Non-pigmented ciliary epithelial cell (primary cell): ENCODE measurements around the gene PHF10.
"Not testable (repeated sequence)": the region's sequence is repeated elsewhere in the genome, so short reads cannot be mapped to it uniquely, and the experiment has no call there.

Source experiments
- DNase-seq: peaks from one replicate; pipeline ENCODE4 v3.0.0-alpha.2; 2010; ENCODE audit warnings: low read depth

PHF10 gene

DNA sequence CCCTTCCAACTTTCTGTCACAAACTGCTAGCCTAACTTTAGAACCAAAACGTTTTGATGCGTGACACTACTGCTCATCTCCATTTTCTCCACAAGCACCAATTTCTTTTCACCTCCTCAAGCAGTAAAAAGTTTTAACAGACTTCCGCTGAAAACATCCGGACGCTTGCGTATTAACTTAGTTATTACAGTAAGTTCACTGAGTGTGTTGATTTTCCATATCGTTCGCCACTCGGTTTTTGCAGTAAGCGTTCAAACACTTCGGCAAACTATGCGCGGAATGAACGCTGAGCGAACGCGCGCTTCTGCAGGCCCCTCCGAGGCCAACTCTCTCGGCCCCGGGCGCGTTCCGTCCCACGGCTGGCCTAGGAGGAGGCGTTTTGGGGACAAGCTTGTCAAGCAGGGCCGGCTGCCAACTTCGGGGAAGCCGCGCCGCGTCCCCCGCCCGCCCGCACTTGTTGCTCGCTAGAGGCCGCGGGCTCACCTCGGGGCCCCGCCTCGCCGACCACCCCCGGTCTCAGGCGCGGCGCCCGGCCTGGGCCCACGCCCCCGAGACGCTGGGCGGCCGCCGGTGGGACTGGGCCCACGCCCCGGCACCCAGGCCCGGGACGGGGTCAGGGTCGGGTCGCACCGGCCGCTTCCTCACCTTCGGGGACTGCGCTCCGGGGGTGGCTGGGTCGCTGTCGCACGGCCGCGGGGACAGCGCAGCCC, 945 bp downstream of the PHF10 start:
- DNase-seq, result no peak

DNA sequence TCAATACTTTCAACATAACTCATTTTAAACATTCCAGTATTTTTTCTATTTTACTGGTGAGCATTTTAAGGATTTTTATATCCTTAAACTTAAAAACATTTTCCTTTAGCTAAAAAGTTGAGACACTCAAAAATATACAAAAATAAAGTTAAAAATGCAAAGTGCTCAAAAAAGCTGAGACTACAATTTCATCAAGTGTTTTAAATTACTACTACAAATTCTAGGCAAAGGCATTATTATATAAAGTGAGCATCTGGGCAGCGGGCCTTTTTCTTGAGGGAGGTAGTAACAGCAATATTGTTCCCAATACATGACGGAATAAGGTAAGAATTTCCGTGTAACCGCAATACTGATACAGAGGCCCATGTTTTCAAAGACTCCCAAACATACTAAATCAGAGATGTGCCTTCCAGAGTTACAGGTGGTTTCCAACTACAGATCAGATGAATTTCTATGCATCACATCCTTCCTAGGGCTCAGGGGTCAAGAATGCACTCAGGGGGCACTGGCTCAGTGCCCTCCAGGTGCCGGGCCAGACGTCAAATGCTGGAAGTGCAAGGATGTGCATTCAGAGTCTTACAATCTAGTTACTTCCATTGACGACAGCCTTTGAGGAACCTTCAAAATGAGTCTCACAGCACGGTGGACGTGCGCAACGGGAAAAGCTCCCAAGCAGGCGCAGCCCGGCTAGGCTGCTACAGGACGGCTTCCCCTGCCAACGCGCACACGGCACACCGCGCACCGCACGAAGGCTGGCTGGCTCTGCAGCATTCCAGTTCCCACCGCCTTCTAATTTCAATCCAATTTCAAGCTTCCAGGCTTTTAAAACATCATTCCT, 1.7 kb downstream of the PHF10 start:
- no peak for DNase-seq

- DNase-seq, result no peak
Measured at GRCh38 chr6:169720207-169720855, 4.0 kb downstream of the PHF10 start.

DNA sequence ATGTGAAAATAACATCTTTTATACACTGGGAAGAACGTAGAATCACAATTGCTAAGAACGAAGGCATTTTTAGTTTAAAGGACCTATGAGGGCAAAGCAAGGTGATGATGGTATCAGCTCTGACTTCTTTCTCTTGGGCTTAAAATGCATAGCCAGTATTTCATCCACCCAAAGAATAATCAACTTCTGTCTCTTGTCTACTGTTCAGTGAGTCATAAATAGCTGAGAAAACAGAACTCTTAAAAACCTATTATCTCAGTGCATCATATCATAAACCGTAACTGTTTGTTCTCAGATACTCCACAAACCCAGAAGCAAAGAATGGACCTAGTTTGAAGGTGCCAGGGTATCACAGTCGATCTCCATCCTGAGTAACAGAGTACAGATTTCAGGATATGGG, 5.2 kb downstream of the PHF10 start:
- DNase-seq, result no peak

- DNase-seq, result no peak
Measured at GRCh38 chr6:169714595-169714994, 9.7 kb downstream of the PHF10 start.

GRCh38 chr6:169714178-169714577, 10.1 kb downstream of the PHF10 start:
- DNase-seq, result no peak

DNA sequence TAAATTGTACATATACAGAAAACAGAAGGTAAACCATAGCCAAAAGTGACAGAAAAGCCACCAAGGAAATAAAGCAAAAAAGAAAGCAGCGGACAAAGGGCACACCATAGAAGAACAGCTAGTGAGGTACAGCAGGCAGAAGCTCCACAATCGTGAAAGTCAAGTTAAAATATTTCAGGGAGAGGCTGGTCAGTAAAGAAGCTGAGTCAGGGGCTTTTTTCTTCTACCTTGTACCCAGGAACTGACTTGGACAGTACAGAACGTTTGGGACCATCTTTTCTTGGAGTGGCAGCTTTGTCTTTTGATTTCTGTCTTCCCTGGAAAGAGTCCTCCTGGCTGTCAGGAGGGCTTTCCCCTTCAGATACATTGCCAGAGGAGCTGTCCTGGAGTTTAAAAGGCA, 14.3 kb downstream of the PHF10 start:
- no peak for DNase-seq

- DNase-seq, result no peak
Measured at GRCh38 chr6:169709293-169709692, 15.0 kb downstream of the PHF10 start.

GRCh38 chr6:169707772-169708171, 16.5 kb downstream of the PHF10 start:
- no peak for DNase-seq

DNA sequence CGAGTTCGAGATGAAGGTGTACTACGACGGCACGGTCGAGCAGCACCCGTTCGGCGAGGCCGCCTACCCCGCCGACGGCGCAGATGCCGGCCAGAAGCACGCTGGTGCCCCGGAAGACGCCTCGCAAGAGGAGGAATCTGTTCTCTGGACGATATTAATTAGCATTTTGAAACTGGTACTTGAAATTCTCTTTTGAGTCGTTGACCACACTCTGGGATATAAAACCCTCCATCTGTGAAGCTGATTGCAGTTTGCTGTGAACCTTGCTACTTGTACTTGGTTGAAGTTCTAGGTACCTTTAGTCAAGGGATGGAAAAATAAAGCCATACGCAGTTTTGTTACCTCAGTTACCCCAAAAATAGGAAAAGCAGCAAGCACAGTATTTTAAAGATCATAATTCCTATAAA, 21.5 kb downstream of the PHF10 start:
- DNase-seq, result no peak

- DNase-seq, result peak; percentile 80
Measured at GRCh38 chr6:169701954-169702839, 22.1 kb downstream of the PHF10 start, which contains the start of the genes C6orf120 and WDR27. TSS of gene C6orf120 (plus strand) at chr6:169702126. CDS start at chr6:169702460, 334 bp downstream. TSS of gene WDR27 (minus strand) at chr6:169702029. CDS start at chr6:169689005, 13,024 bp downstream.

DNA sequence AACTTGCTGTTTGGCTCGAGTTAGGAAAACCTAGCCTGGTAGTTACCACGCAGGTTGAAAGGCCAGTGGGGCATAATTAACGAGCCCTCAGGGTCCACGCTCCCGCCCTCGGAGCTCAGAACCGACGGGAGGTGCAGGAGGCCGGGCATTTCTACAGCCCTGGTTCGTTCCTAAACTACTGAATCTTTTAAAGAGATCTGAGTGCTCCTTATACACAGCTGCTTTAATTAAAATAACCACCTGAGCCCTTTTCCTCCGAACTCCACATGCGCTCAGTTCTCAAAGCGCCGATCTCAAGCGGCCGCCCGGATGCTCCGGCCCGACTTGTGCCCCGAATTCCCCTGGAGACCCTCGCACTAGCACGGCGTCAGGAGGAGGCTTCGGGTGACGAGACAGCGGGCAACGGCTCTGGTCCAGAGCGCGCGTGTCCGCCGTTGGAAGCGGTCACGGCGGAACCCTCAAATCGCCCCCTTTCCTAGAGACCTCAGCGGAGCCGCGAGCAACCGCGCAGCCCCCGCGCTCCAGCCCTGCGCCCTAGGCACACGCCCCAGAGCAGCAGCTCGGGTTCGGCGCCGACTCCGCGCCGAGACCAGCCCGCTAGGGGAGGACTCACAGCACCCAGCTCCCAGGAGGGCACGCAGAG, 22.9 kb downstream of the PHF10 start:
- no peak for DNase-seq

GRCh38 chr6:169700296-169700695, 24.0 kb downstream of the PHF10 start:
- no peak for DNase-seq

GRCh38 chr6:169697115-169697514, 27.2 kb downstream of the PHF10 start:
- not testable (repeated sequence) for DNase-seq

- no peak for DNase-seq
Measured at GRCh38 chr6:169695131-169695530, 29.2 kb downstream of the PHF10 start.

DNA sequence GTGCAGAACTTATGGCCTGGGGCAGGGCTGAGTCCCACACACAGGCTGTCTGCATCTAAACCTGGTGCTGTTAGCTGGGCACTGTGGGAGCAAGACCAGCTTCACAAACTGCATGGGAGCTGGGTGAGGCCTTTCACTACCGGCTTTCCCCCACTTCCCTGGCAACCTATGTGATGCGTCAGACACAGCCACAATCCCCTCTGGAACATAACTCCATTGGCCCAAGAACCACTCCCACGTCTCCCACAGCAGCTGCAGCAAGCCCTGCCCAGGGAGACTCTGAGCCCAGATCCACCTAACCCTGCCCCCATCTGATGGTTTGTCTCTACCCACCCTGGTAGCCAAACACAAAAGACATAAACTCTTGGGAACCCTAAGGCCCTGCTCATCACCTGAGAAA, 31.8 kb downstream of the PHF10 start:
- no peak for DNase-seq

- no peak for DNase-seq
Measured at GRCh38 chr6:169691260-169691659, 33.0 kb downstream of the PHF10 start.

GRCh38 chr6:169689287-169689686, 35.0 kb downstream of the PHF10 start:
- peak; percentile 67 for DNase-seq

- no peak for DNase-seq
Measured at GRCh38 chr6:169685860-169686259, 38.4 kb downstream of the PHF10 start.

- DNase-seq, result no peak
Measured at GRCh38 chr6:169684056-169684455, 40.2 kb downstream of the PHF10 start.

DNA sequence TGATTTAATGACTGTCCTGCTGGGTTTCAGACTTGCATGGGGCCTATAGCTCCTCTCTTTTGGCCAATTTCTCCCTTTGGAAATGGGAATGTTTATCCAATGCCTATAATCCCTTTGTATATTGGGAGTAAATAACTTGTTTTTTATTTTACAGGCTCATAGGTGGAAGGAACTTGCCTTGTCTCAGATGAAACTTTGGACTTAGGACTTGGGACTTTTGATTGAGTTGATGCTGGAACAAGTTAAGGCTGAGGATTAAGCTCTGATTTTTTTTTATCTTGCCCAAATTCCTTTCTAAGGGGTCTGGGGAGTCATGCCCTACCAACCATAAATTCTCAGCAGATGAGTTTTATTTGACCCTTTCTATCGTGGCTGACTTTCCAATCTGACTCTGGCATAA, 46.0 kb downstream of the PHF10 start:
- DNase-seq, result no peak
